Right ventricle myocardium superior (tissue), 1 donor: ENCODE results near the gene ARVCF. TPM values are rescaled to one million over a fixed set of nuclear protein-coding genes. Genes with fewer than 3 reads are reported as not detected.

Experiments
- ATAC-seq: fragments of 200-7000 bp; cut with Tn5 transposase; one replicate; pipeline ENCODE4 v1.9.1; 2020; ENCODE audit warnings: mild to moderate bottlenecking; ENCODE audit not compliant: poor library complexity
- DNase-seq: peaks from one replicate; pipeline ENCODE4 v3.0.0-alpha.2; 2020
- intact Hi-C: fragments of 100-400 bp; cut with DNase I; formaldehyde crosslinking; loops from one replicate; pipeline ENCODE4 v1.11.2; 2022
- total RNA-seq: library from RNA; stranded (reverse); fragmentation: NEBNext Ultra II Directional; extraction: Animal tissue kit (Norgen Biotek cat#: 25700); gene quantifications from one replicate; pipeline ENCODE4 v1.2.1, GENCODE V29; 2021
- donor health status: DM: no; HTN: yes; CAD: no; lungs with severe emphysema.

The ARVCF gene
- total RNA-seq, 1 donor from 2014 or later = 31.4 TPM

GRCh38 chr22:19971276-19972124 is 45.1 kb downstream of the ARVCF start:
- intact Hi-C loops = loop anchor here (2.0 to 10.0 kb wide), 2 partner anchors 43 to 143 kb away; partner anchors contain the start of genes RANBP1 and TRMT2A
- ATAC-seq (peak; percentile 8), DNase-seq (no peak)

GRCh38 chr22:19970479-19971275 is 45.9 kb downstream of the ARVCF start:
- intact Hi-C loops = loop anchor here (2.0 to 10.0 kb wide), 2 partner anchors 44 to 144 kb away; partner anchors contain the start of genes RANBP1 and TRMT2A
- DNase-seq (peak; percentile 85), ATAC-seq (peak; percentile 79)

DNA sequence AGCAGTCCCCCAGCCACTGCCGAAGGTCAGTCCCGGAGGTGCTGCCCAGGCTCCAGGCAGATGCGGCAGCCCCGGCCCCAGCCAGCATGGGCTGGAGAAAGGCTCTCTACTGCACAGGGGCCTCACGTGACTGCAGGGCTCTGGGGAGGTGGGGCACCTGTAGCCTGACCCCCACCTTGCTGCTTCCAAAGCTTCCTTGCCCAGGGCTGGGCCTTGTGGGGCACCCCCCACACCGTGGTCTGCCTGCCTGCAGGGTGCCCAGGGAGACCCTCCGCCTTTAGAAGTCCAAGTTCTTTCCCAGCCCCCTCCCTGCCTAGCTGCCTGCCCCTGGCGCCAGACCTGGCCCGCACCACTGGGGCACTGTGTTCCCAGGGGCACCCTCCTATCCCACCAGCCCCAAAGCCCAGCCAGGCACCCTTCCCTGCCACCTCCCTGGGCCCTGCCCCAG is 46.6 kb downstream of the ARVCF start:
- ATAC-seq = peak; percentile 5
- no peak for DNase-seq
- intact Hi-C loops = loop anchor here (2.0 to 10.0 kb wide), 2 partner anchors 45 to 145 kb away; partner anchors contain the start of genes RANBP1 and TRMT2A

DNA sequence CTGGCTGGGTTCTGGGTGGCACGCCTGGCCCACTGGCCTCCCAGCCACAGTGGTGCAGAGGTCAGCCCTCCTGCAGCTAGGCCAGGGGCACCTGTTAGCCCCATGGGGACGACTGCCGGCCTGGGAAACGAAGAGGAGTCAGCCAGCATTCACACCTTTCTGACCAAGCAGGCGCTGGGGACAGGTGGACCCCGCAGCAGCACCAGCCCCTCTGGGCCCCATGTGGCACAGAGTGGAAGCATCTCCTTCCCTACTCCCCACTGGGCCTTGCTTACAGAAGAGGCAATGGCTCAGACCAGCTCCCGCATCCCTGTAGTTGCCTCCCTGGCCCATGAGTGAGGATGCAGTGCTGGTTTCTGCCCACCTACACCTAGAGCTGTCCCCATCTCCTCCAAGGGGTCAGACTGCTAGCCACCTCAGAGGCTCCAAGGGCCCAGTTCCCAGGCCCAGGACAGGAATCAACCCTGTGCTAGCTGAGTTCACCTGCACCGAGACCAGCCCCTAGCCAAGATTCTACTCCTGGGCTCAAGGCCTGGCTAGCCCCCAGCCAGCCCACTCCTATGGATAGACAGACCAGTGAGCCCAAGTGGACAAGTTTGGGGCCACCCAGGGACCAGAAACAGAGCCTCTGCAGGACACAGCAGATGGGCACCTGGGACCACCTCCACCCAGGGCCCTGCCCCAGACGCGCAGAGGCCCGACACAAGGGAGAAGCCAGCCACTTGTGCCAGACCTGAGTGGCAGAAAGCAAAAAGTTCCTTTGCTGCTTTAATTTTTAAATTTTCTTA is 47.3 kb downstream of the ARVCF start:
- intact Hi-C loops = no loop called here
- DNase-seq (no peak), ATAC-seq (no peak)

GRCh38 chr22:19968450-19968891 is 48.2 kb downstream of the ARVCF start:
- intact Hi-C loops = no loop called here
- no peak for DNase-seq
- no peak for ATAC-seq

DNA sequence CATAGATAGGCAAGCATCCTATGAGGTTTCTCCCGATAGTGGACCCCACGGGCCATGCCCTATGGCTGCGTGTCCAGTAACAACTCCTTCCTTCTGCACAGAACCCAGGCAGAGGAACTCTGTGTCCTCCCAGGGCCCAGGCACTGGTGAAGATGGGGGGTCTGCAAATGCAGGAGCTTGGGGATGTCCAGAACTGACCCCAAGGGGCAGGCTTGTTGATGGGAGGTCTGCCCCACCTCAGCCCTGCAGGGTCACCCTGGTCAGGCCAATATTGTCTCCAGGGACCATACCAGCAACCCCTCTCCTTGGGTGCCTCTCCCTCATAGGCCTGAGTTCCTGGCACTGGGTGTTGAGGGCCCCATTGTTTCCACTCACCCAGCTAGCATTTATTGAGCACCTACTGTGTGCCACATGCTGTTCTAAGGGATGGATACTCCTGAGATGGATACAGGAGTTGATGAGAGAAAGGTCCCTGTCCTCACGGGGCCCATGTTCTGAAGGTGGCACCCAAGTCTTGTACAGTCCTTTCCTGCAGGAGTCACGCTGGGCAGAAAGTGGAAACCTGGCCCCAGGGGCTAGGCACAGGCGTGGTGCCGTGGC is 48.7 kb downstream of the ARVCF start:
- ATAC-seq (no peak), DNase-seq (no peak)
- intact Hi-C loops = no loop called here

- DNase-seq = no peak
- ATAC-seq = no peak
- intact Hi-C loops = no loop called here
Measured at GRCh38 chr22:19966908-19967750, 49.5 kb downstream of the ARVCF start.

DNA sequence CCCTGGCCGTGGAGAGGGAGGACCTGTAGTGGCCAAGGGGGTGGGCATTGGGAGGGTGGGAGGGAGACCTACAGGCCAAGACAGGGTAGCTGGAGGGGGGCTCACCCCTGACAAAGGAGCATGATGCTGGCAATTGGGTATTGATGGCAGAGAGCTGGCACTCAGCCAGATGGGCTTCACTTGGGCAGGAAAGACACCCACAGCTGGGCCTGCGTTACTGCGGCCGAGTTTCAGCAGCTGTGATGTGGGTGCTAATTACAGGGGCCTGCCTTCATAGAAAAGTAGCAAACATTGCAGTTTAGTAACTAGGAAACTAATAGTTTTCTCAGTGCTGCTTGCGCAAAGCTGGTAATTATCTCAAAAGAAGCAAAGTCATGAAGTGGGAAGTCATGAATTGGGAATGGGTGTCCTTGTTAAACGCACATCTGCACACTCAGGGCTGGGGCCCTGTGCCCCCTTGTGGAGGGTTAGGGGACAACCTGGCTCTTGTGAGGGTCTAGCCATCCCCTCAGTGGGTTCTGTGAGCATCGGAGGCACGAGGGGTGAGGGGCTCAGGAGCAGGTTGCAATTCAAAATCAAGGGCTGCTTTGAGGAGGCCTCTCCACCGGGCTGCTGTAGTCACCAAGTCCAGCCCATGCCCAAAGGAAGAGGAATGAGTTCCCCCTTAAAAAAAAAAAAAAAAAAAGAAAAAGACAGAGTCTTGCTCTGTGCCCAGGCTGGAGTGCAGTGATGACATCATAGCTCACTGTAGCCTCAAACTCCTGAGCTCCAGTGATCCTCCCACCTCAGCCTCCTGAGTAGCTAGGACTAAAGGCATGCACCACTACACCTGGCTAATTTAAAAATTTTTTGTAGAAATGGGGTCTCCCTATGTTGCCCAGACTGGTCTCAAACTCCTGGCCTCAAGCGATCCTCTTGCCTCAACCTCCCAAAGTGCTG is 50.6 kb downstream of the ARVCF start:
- intact Hi-C loops = no loop called here
- DNase-seq (no peak), ATAC-seq (no peak)

GRCh38 chr22:19964701-19965386 is 51.8 kb downstream of the ARVCF start:
- intact Hi-C loops = no loop called here
- DNase-seq (no peak), ATAC-seq (no peak)

DNA sequence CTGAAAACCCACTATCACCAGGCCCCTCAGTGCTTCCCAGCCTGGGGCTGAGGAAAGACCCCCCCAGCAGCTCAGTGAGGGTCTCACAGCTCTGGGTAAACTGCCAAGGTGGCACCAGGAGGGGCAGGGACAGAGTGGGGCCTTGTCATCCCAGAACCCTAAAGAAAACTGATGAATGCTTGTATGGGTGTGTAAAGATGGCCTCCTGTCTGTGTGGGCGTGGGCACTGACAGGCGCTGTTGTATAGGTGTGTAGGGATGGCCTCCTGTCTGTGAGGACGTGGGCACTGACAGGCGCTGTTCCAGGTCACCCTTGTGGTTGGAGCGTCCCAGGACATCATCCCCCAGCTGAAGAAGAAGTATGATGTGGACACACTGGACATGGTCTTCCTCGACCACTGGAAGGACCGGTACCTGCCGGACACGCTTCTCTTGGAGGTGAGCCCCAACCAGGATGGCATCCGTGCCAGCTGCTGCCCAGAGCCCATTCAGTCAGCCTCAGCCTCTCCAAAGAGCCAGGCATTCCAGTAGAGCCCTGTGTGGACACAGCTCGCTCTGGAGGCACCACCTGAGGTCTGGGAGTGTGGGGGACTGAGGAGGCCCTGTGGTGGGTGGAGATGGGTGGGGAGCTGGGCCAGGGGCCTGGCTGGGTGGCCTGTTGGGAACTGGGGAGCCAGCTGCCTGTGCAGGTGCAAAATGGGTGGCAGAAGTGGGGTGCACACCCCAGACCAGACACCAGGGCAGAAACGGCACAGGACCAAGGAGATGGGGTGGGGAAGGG is 52.6 kb downstream of the ARVCF start:
- no peak for ATAC-seq
- DNase-seq = no peak
- intact Hi-C loops = no loop called here

DNA sequence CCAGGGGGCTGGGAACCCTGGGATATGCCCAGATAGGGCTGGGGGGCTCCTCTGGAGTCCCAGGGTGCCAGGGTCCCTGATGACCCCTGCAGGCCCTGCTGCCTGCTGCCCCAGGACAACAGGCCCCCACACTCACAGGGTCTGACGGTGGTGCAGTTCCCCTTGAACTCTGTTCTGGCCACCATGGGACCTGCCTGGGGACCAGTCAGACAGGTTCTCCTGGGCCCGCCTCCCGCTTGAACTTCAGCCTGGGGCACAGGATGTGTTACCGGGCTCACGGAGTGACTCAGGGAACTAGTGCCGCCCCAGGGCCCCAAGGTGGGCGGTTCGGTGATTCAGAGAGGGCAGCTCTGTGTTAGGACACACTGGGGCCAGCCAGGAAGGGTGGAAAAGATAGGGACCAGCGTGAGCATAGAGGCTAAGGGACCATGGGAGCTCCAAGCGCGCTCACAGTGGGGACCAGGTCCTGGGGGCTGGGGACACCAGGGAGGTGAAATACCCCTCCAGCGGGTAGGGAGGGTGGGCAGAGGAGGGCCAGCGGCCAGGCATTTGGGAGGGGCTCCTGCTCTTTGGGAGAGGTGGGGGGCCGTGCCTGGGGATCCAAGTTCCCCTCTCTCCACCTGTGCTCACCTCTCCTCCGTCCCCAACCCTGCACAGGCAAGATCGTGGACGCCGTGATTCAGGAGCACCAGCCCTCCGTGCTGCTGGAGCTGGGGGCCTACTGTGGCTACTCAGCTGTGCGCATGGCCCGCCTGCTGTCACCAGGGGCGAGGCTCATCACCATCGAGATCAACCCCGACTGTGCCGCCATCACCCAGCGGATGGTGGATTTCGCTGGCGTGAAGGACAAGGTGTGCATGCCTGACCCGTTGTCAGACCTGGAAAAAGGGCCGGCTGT is 53.5 kb downstream of the ARVCF start:
- ATAC-seq (no peak), DNase-seq (peak; percentile 37)
- intact Hi-C loops = no loop called here

- intact Hi-C loops = no loop called here
- DNase-seq (peak; percentile 78), ATAC-seq (peak; percentile 30)
Measured at GRCh38 chr22:19962246-19962908, 54.2 kb downstream of the ARVCF start.

- ATAC-seq (no peak), DNase-seq (no peak)
- intact Hi-C loops = no loop called here
Measured at GRCh38 chr22:19961868-19962245, 54.8 kb downstream of the ARVCF start.

GRCh38 chr22:19961201-19961580 is 55.4 kb downstream of the ARVCF start:
- peak; percentile 38 for DNase-seq
- ATAC-seq = no peak
- intact Hi-C loops = no loop called here
